Measurements from ENCODE around the gene ANKRD29. TPM values are rescaled to one million over a fixed set of nuclear protein-coding genes. Genes with fewer than 3 reads are reported as not detected.

The ANKRD29 gene
- total RNA-seq, 2 donors from 2014 or later: not detected

- no peak for ATAC-seq
- H3K27ac Mint-ChIP-seq: no peak overlapping the region
- H3K9me3 Mint-ChIP-seq: no peaks in the 10 kb centered on the region
- no peak for DNase-seq (ENCODE audit: low spot score in 2 of 2)
- no peaks in the 10 kb centered on the region for H3K36me3 Mint-ChIP-seq
Observed at GRCh38 chr18:23612434-23613090, 50.1 kb downstream of the ANKRD29 start.

GRCh38 chr18:23609390-23610023, 53.2 kb downstream of the ANKRD29 start:
- Mint-ChIP-seq H3K36me3 (no peaks in the 10 kb centered on the region), H3K9me3 (no peaks in the 10 kb centered on the region), H3K27ac (no peak overlapping the region)
- DNase-seq (ENCODE audit: low spot score in 2 of 2): no peak
- no peak for ATAC-seq

DNA sequence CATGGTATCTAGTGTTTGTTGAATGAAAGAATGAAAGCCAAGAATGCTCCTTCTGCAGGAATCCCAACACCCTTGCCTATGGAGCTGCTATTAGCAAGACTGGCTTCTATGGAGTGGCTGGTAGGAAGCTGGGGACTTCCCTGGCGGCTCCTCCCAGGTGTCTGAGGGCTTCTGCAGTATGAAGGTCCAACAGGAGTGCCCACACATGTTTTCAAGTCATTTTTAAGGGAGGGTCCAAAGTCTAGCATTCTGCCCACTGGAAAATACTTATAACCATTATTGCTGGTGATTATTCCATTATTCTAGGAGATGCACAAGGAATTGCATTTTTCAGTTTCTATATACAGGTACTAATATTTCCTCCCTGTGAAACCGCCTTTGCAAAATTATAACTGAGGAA, 54.5 kb downstream of the ANKRD29 start:
- Mint-ChIP-seq H3K27ac (no peak overlapping the region), H3K36me3 (no peaks in the 10 kb centered on the region), H3K9me3 (no peaks in the 10 kb centered on the region)
- DNase-seq (ENCODE audit: low spot score in 2 of 2) (no peak), ATAC-seq (no peak)

DNA sequence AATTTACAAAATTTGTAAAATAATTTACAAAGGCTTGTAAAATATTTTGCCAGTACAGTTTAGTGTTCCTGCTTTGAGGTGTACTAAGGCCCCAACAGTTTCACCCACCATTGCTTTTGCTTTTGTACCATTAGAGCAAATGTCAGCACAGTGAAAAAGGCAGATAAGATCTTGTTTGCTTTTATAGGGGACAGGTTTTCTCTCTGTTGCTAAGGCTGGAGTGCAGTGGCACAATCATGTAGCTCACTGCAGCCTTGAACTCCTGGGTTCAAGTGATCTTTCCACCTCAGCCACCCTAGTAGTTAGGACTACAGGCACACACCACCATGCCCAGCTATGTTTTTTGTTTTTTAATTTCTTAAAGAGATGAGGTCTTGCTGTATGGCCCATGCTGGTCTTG, 56.8 kb downstream of the ANKRD29 start:
- ATAC-seq (no peak), DNase-seq (ENCODE audit: low spot score in 2 of 2) (no peak)
- no peak overlapping the region for H3K27ac Mint-ChIP-seq
- no peaks in the 10 kb centered on the region for H3K36me3 Mint-ChIP-seq
- H3K9me3 Mint-ChIP-seq: no peaks in the 10 kb centered on the region

DNA sequence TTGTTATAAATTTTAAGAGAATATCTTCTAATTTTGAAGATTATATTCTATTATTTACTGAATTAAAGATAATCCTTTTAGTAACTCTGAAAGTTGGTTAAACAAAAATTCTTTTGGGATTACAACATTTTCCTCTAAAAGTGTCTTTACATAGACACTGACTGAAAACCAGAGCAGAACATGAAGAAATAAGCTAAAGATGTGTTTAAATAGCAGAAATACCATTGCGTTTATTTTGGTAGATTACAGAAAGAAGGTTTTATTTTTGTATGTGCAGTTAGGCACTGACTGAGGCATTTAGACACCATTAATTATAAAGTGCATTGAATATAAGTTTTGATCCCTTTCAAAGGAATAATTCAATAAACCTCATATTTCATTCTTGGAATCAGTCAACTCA, 62.9 kb downstream of the ANKRD29 start:
- no peak for ATAC-seq

GRCh38 chr18:23596183-23596582, 66.5 kb downstream of the ANKRD29 start:
- Mint-ChIP-seq H3K36me3 (peaks cover 0 to 6% of the 10 kb centered on the region in 2 donors), H3K9me3 (no peaks in the 10 kb centered on the region), H3K27ac (no peak overlapping the region)
- DNase-seq (ENCODE audit: low spot score in 2 of 2) (no peak), ATAC-seq (no peak)

More for the DNA sequence above, 62.9 kb downstream of the ANKRD29 start:
- Mint-ChIP-seq H3K36me3 (no peaks in the 10 kb centered on the region), H3K9me3 (no peaks in the 10 kb centered on the region), H3K27ac (no peak overlapping the region)
- DNase-seq (ENCODE audit: low spot score in 2 of 2): no peak

- ATAC-seq (no peak), DNase-seq (ENCODE audit: low spot score in 2 of 2) (no peak)
- no peak overlapping the region for H3K27ac Mint-ChIP-seq
- peaks cover 0 to 6% of the 10 kb centered on the region in 2 donors for H3K36me3 Mint-ChIP-seq
- H3K9me3 Mint-ChIP-seq: no peaks in the 10 kb centered on the region
Observed at GRCh38 chr18:23595591-23595990, 67.1 kb downstream of the ANKRD29 start.

- Mint-ChIP-seq H3K9me3 (no peaks in the 10 kb centered on the region), H3K27ac (peak overlapping the region in 1 of 2 donors; percentile 42), H3K36me3 (peaks cover 0 to 6% of the 10 kb centered on the region in 2 donors)
- DNase-seq (ENCODE audit: low spot score in 2 of 2) (no peak), ATAC-seq (peak; percentile 67 to 69)
Observed at GRCh38 chr18:23593720-23594119, 69.0 kb downstream of the ANKRD29 start.

GRCh38 chr18:23592911-23593310, 69.8 kb downstream of the ANKRD29 start:
- peak overlapping the region in 1 of 2 donors; percentile 44 for H3K27ac Mint-ChIP-seq
- no peaks in the 10 kb centered on the region for H3K9me3 Mint-ChIP-seq
- ATAC-seq: no peak
- peaks cover 0 to 6% of the 10 kb centered on the region in 2 donors for H3K36me3 Mint-ChIP-seq
- no peak for DNase-seq (ENCODE audit: low spot score in 2 of 2)

GRCh38 chr18:23591011-23591410, 71.7 kb downstream of the ANKRD29 start:
- no peak for ATAC-seq

DNA sequence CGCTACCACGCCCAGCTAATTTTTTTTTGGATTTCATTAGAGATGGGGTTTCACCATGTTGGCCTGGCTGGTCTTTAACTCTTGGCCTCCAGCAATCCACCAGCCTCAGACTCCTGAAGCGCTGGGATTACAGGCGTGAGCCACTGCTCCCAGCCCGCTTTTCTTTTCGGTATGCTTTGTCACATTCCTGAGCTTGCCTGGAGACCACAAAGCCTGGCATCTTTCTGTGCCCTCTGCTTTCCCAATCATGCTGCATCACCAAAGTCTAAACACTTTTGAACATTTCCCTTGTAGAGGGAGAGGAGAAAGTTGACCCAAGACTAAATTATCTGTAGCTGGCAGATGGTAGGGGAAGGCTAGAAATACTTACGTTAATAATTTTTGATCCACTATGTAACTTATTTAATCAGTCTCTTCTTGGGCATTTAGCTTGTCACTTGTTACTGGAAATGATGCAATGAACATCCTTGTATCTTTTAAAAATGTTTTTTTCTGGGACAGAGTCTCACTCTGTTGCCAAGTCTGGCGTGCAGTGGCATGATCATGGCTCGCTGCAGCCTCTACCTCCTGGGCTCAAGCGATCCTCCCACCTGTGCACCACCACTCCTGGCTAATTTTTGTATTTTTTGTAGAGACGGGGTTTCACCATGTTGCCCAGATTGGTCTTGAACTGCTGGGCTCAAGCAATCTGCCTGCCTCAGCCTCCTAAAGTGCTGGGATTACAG, 73.7 kb downstream of the ANKRD29 start:
- H3K36me3 Mint-ChIP-seq: peaks cover 6 to 10% of the 10 kb centered on the region in 2 donors
- H3K9me3 Mint-ChIP-seq: no peaks in the 10 kb centered on the region
- no peak overlapping the region for H3K27ac Mint-ChIP-seq
- no peak for DNase-seq (ENCODE audit: low spot score in 2 of 2)
- no peak for ATAC-seq

More at GRCh38 chr18:23591011-23591410, 71.7 kb downstream of the ANKRD29 start:
- DNase-seq (ENCODE audit: low spot score in 2 of 2): no peak
- H3K27ac Mint-ChIP-seq: no peak overlapping the region
- H3K9me3 Mint-ChIP-seq: no peaks in the 10 kb centered on the region
- H3K36me3 Mint-ChIP-seq: peaks cover 0 to 6% of the 10 kb centered on the region in 2 donors

GRCh38 chr18:23587220-23587642, 75.5 kb downstream of the ANKRD29 start:
- Mint-ChIP-seq H3K9me3 (no peaks in the 10 kb centered on the region), H3K27ac (peak overlapping the region; percentile 78 to 94), H3K36me3 (peaks cover 5 to 12% of the 10 kb centered on the region in 2 donors)
- no peak for ATAC-seq
- DNase-seq (ENCODE audit: low spot score in 2 of 2): no peak

- Mint-ChIP-seq H3K9me3 (no peaks in the 10 kb centered on the region), H3K27ac (peak within 1 kb of the TSS; percentile 94 to 96), H3K36me3 (peaks cover 5 to 12% of the 10 kb centered on the region in 2 donors)
- peak; percentile 93 to 95 for DNase-seq (ENCODE audit: low spot score in 2 of 2)
- peak; percentile 93 to 95 for ATAC-seq
Observed at GRCh38 chr18:23586249-23587196, 76.2 kb downstream of the ANKRD29 start, which contains the start of gene NPC1. Gene NPC1 (minus strand): TSS chr18:23586506. CDS start chr18:23586343, 163 bp downstream.

DNA sequence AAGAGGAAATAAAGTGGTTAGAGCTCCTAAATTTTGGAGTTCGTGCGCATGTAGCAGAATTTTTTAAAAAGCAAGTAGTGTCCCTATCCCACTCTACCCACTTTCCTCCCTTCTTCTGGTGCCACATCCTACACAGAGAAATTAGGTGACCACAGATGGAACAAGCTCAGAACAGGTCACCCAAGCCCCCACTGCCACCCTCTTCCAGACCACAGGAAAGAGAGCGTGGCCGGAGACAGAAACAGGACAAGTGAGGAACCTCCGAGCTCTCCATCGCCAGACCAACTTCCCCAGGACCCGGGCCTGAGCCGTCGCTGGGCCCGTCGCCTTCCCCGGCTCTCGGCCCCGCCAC, 76.8 kb downstream of the ANKRD29 start:
- Mint-ChIP-seq H3K9me3 (no peaks in the 10 kb centered on the region), H3K27ac (peak overlapping the region; percentile 94 to 95), H3K36me3 (peaks cover 5 to 12% of the 10 kb centered on the region in 2 donors)
- ATAC-seq: no peak
- no peak for DNase-seq (ENCODE audit: low spot score in 2 of 2)

- H3K36me3 Mint-ChIP-seq: peaks cover 5 to 12% of the 10 kb centered on the region in 2 donors
- peak overlapping the region; percentile 94 to 95 for H3K27ac Mint-ChIP-seq
- ATAC-seq (no peak), DNase-seq (ENCODE audit: low spot score in 2 of 2) (peak in 1 of 2 donors; percentile 13)
- H3K9me3 Mint-ChIP-seq: no peaks in the 10 kb centered on the region
Observed at GRCh38 chr18:23585007-23585871, 77.5 kb downstream of the ANKRD29 start.

Data from activated naive CD4-positive, alpha-beta T cell treated with anti-CD3 and anti-CD28 coated beads, Interleukin-2, amount 50 U/mL, for 72 hours (primary cell).